Skeletal muscle tissue (tissue), 4 donors: ENCODE results near the gene SLC6A11. TPM values are rescaled to one million over a fixed set of nuclear protein-coding genes. Genes with fewer than 3 reads are reported as not detected.

Source experiments
- H3K27ac ChIP-seq: one replicate; pipeline ENCODE4 v1.7.0; 2013; ENCODE audit warnings: mild to moderate bottlenecking, low read depth, low read length, inconsistent platforms
- H3K27me3 ChIP-seq, 3 donors: one replicate each; pipeline ENCODE4 v1.7.0; 2013; ENCODE audit warnings: low read length in 3 of 3; ENCODE audit not compliant: control insufficient read depth in 3 of 3, insufficient read depth in 3 of 3
- H3K36me3 ChIP-seq, 3 donors: one replicate each; pipeline ENCODE4 v1.7.0; 2013; ENCODE audit warnings: low read length in 3 of 3; ENCODE audit not compliant: control insufficient read depth in 3 of 3, insufficient read depth in 3 of 3
- H3K4me1 ChIP-seq, 3 donors: one replicate each; pipeline ENCODE4 v1.7.0; 2013; ENCODE audit warnings: low read length in 3 of 3, mild to moderate bottlenecking in 3 of 3; ENCODE audit not compliant: control insufficient read depth in 3 of 3, insufficient read depth in 3 of 3
- H3K4me3 ChIP-seq, 3 donors: one replicate each; pipeline ENCODE4 v1.7.0; 2013; ENCODE audit warnings: low read length in 3 of 3
- H3K9ac ChIP-seq, 3 donors: one replicate each; pipeline ENCODE4 v1.7.0; 2013; ENCODE audit warnings: low read length in 3 of 3, mild to moderate bottlenecking in 3 of 3, moderate library complexity in 2 of 3, low read depth in 1 of 3
- H3K9me3 ChIP-seq, 3 donors: one replicate each; pipeline ENCODE4 v1.7.0; 2013; ENCODE audit warnings: low read length in 3 of 3; ENCODE audit not compliant: control insufficient read depth in 3 of 3
- total RNA-seq: library from RNA; depleted of rRNA; stranded (reverse); fragments of >200 nt; gene quantifications from one replicate; pipeline ENCODE4 v1.2.3, GENCODE V29; 2014
- donor health status: Osteomylitis.

Gene SLC6A11
- total RNA-seq, 1 donor from 2014 or later: not detected

DNA sequence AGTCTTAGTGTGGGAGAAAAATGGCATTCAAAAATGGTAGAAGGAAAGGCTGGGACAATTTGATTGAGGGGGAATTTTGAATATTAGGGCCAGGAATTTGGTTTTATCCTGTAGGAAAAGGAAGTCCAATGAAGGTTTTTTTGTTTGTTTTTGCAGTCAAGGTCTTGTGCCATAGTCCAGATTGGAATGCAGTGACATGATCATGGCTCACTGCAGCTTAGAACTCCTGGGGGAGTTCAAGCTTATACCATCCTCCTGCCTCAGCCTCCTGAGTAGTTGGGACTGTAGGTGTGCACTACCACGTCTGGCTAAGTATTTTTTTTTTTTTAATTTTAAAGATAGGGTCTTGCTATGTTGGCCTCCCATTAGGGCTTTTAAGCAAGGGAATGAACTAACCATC is 2.6 kb upstream of the SLC6A11 start:
- Histone ChIP-seq H3K36me3 (no peaks in the 10 kb centered on the region), H3K27me3 (peaks cover 16 to 42% (median 38%) of the 10 kb centered on the region in 3 donors), H3K27ac (no peak overlapping the region), H3K4me3 (no peak overlapping the region), H3K4me1 (peaks cover 0 to 6% (median 4%) of the 10 kb centered on the region in 3 donors), H3K9me3 (peaks cover 0 to 3% (median 0%) of the 10 kb centered on the region in 3 donors), H3K9ac (no peak overlapping the region)

DNA sequence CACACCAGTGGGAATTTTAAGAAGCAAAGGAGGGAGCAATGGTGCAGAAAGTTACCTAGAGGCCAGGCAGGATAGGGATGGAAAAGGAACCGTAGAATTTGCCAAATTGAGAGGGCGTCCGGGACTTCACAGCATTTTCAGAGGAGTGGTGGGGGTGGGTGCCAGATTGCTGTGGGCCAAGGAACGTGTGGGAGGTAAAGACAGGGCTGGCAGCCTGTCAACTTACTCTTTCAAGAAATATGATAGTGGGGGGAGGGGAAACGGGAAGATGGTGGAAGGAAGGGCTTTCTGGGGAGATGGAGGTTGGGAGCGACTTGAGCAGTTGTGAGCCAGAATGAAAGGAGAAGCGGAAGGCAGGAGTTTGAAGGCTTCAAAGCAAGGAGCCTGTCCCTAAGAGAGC is 1.4 kb upstream of the SLC6A11 start:
- H3K27ac ChIP-seq: no peak overlapping the region
- H3K36me3 ChIP-seq: no peaks in the 10 kb centered on the region
- no peak overlapping the region for H3K9ac ChIP-seq
- H3K9me3 ChIP-seq: no peaks in the 10 kb centered on the region
- no peak overlapping the region for H3K4me3 ChIP-seq
- H3K27me3 ChIP-seq: peaks cover 16 to 40% (median 39%) of the 10 kb centered on the region in 3 donors
- peaks cover 0 to 6% (median 4%) of the 10 kb centered on the region in 3 donors for H3K4me1 ChIP-seq

DNA sequence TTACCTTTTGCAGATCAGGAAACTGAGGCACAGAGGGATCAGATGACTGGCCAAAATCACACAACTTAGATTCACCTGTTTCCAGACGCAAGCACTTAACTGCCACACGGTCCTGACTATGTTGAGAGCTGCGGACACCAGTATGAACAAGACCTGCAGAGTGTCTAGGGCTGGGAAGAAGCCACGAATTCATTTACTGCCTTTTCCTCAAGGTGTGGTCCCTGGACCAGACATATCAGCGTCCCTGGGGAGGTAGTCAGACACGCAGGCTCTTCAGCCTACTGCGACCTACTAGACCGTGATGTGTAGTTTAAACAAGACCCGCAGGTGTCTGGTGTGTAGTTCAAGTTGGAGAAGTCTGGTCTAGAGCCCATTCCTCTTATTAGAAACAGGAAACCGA is 541 bp upstream of the SLC6A11 start:
- Histone ChIP-seq H3K36me3 (no peaks in the 10 kb centered on the region), H3K27ac (no peak overlapping the region), H3K4me3 (peak overlapping the region in 1 of 3 donors; percentile 58), H3K9me3 (no peaks in the 10 kb centered on the region), H3K9ac (no peak overlapping the region), H3K27me3 (peaks cover 16 to 44% (median 41%) of the 10 kb centered on the region in 3 donors), H3K4me1 (peaks cover 0 to 6% (median 4%) of the 10 kb centered on the region in 3 donors)

DNA sequence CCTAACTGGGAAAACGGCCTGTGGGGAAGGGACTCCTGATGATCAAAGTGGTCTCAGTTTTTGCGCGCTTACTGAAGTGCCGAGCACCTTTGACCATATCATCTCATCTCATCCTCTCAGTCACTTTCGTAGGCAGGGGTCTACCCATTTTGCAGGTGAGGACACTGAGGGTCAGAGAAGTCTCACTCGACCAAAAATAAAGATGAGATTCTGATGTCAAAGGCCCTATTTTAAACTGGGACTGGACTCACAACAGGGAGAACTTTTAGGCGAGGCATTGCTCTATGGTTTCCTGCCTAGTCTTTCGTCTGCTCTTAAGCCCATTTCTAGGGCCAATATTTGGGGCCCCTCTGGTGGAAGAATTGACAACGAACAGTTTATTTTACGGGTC is 830 bp downstream of the SLC6A11 start:
- Histone ChIP-seq H3K9ac (no peak overlapping the region), H3K27ac (no peak overlapping the region), H3K4me3 (no peak overlapping the region), H3K27me3 (peaks cover 20 to 41% (median 40%) of the 10 kb centered on the region in 3 donors), H3K4me1 (peaks cover 0 to 6% (median 4%) of the 10 kb centered on the region in 3 donors), H3K36me3 (no peaks in the 10 kb centered on the region), H3K9me3 (no peaks in the 10 kb centered on the region)

DNA sequence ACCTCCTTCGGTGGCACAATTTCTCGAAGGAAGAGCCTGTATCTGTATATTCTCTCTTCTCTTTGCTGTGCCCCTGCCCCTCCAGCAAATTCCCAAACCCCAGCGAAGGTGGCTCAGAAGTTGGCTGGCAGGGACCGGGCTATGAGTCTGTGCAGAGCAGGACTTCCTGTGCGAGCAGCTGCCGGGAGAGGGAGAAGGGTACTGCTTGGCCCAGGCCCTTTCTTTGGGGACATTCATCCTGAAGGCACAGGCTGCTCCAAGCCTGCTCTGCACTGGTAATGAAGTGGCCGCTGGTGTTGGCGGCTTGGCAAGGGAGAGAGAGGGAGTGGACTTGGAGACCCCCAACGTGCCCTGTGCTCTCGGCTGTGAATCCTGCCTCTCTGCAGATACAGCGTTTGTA is 1.5 kb downstream of the SLC6A11 start:
- no peak overlapping the region for H3K27ac ChIP-seq
- H3K4me3 ChIP-seq: no peak overlapping the region
- no peak overlapping the region for H3K9ac ChIP-seq
- H3K27me3 ChIP-seq: peaks cover 20 to 41% (median 41%) of the 10 kb centered on the region in 3 donors
- H3K36me3 ChIP-seq: no peaks in the 10 kb centered on the region
- no peaks in the 10 kb centered on the region for H3K9me3 ChIP-seq
- H3K4me1 ChIP-seq: peaks cover 0 to 6% (median 4%) of the 10 kb centered on the region in 3 donors

DNA sequence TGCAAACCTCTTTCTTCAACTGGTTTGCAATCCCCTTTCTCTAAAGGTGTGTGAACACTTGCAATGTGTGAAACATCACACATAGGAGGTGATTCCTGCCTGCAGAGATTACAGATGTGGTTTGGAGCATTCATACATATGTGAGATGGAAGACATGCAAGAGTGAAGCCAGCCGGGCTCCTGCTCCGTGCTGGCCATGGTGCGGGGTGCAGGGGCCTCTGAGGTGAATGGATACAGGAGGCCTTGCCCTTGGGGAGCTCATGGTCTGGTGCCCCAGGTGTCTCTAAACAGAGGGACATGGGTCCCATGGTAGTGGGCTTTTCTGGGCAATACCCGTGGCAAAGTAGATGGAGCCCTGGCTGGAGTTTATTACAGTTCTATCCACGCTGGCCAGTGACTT is 6.0 kb downstream of the SLC6A11 start:
- Histone ChIP-seq H3K36me3 (no peaks in the 10 kb centered on the region), H3K9me3 (no peaks in the 10 kb centered on the region), H3K9ac (no peak overlapping the region), H3K27me3 (peaks cover 5 to 15% (median 13%) of the 10 kb centered on the region in 3 donors), H3K4me3 (no peak overlapping the region), H3K4me1 (no peaks in the 10 kb centered on the region), H3K27ac (no peak overlapping the region)

DNA sequence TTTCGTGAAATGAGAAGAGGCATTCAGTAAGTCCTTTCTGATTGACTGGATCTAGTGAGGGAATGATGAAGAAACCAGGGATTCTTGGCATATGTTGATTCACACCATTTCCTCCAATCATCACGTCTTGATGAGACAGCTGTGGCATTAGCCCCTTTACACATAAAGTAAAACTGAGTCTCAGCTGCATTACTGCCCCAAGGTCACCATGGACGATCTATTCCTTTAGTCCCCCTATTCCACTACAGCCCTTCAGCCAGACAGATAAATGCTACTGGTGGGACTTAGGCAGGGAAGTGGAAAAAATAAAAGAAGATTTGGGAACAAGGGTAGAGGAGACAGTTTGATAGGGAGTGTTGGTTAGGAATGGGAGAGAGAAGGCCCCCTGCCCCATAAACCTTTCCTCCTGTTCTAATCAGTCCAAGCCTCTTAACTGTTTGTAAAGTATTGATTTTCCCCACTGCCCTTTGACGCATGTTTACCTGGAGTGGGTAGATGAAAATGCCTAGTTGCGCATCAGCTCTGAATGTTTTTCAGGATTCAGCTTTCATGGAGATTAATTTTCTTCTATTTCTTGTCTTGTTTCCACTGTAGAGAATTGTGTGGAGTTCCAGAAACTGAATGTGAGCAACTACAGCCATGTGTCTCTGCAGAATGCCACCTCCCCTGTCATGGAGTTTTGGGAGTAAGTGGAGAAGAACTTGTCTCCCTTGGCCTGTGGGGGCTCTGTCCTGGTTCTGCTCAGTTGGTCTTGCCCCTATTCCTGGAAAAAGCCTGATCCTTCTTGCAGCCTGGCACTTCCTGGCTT is 6.9 kb downstream of the SLC6A11 start:
- Histone ChIP-seq H3K4me3 (no peak overlapping the region), H3K9me3 (no peaks in the 10 kb centered on the region), H3K36me3 (no peaks in the 10 kb centered on the region), H3K9ac (no peak overlapping the region), H3K27me3 (peaks cover 4 to 8% (median 6%) of the 10 kb centered on the region in 3 donors), H3K27ac (no peak overlapping the region), H3K4me1 (no peaks in the 10 kb centered on the region)

DNA sequence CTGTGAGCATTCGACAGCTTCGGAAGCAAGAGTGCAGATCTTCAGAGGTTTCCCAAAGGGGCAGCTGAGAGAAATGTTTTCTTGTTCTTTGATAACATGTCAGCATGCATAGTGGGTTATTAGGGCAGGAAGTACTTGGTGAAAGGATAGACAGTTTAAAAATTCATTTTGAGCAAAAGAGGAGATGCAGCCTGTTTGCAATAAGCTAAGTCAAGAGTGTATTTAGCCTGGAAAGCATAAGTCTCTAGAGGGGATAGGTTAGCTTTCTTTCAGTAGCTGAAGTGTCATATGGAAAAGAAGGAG is 7.4 kb downstream of the SLC6A11 start:
- H3K36me3 ChIP-seq: no peaks in the 10 kb centered on the region

DNA sequence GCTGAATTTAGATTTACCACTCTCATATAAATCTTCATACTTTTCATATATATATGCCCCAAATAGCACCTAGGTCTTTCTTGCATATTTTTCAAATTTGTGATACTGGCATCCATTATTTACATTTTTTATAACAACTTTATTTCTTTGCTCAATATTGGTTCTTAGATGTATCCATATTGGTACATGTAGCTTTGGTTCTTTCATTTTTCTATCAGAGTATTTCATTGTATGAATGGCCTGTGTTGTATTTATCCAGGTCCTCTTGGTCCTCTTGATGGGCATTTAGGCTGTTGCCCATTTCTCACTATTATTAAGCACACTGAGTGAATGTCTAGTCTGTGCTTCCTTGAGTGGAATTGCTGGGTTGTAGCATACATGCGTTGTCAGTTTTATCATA is 8.4 kb downstream of the SLC6A11 start:
- H3K36me3 ChIP-seq: no peaks in the 10 kb centered on the region
- peaks cover 4 to 8% (median 6%) of the 10 kb centered on the region in 3 donors for H3K27me3 ChIP-seq
- no peaks in the 10 kb centered on the region for H3K9me3 ChIP-seq
- no peaks in the 10 kb centered on the region for H3K4me1 ChIP-seq
- no peak overlapping the region for H3K9ac ChIP-seq
- H3K4me3 ChIP-seq: no peak overlapping the region
- H3K27ac ChIP-seq: no peak overlapping the region

More for the DNA sequence above, 7.4 kb downstream of the SLC6A11 start:
- no peaks in the 10 kb centered on the region for H3K4me1 ChIP-seq
- H3K9me3 ChIP-seq: no peaks in the 10 kb centered on the region
- peaks cover 4 to 8% (median 6%) of the 10 kb centered on the region in 3 donors for H3K27me3 ChIP-seq
- H3K27ac ChIP-seq: no peak overlapping the region
- H3K9ac ChIP-seq: no peak overlapping the region
- H3K4me3 ChIP-seq: no peak overlapping the region

DNA sequence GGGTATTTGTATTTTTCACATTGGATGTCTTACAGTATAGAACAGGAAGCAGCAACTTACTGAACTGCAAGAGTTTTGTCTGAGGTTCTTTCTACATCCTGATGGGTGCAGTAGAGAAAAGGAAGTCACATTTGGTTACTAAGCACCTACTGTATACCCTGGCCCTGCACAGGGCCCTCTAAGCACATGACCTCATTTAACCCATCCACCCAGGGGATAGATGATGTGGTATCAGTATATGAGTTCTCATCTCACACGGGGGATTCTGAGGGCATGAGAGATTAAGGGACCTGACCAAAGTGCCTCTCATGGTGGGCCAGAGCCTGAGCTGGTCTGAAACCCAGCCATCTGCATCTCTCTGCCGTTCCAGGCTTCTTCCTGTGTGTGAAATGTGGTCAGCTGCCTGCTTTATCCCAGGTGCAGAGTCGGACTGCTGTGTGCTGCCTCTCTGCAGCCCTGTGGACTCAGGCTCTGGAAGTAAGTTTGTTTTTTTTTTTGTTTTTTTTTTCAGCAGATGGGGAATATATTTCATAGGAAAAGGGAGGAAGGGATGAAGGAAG is 17.9 kb downstream of the SLC6A11 start:
- Histone ChIP-seq H3K9ac (no peak overlapping the region), H3K4me1 (peaks cover 0 to 9% (median 3%) of the 10 kb centered on the region in 3 donors)

More for the DNA sequence above, 17.9 kb downstream of the SLC6A11 start:
- H3K4me3 ChIP-seq: no peak overlapping the region
- peaks cover 2 to 11% (median 10%) of the 10 kb centered on the region in 3 donors for H3K27me3 ChIP-seq
- H3K36me3 ChIP-seq: no peaks in the 10 kb centered on the region
- no peaks in the 10 kb centered on the region for H3K9me3 ChIP-seq
- H3K27ac ChIP-seq: no peak overlapping the region
